Cerebellar cortex (tissue), 1 donor: ENCODE data around the gene NUAK1.

Experiments
- DNase-seq: peaks from one replicate; pipeline ENCODE4 v3.0.0-alpha.2; 2015; ENCODE audit warnings: low spot score

Gene NUAK1

DNA sequence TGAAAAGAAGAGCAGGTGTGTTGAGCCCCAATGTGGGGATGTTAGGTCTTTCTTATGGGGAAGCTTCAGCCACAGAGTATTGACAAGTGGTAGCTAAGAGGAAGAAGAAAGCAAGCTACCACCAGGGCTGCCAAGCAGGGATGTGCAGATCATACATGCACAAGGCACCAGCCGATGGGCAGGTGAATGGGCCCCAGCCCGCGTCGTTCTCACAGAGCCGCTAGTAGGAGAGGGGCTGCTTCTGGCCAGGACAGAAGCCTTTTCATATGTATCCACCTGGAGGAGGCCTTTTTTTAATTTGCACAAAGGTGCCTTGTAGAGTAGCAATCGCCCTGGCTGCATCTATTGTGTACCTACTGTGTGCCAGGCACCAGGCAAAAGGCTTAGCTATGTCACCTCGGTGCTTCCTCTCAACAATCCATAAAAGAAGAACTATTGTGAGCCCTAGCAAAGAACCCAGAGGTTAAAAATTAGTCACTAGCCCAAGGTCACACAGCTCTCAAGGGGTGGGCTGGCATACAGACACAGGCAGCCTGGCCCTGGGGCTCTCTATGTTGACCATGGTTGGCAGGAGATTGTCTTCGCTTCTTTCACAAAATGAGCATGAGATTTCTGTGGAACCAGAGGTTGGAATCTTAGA lies 8.2 kb downstream of the NUAK1 start:
- DNase-seq: no peak

DNA sequence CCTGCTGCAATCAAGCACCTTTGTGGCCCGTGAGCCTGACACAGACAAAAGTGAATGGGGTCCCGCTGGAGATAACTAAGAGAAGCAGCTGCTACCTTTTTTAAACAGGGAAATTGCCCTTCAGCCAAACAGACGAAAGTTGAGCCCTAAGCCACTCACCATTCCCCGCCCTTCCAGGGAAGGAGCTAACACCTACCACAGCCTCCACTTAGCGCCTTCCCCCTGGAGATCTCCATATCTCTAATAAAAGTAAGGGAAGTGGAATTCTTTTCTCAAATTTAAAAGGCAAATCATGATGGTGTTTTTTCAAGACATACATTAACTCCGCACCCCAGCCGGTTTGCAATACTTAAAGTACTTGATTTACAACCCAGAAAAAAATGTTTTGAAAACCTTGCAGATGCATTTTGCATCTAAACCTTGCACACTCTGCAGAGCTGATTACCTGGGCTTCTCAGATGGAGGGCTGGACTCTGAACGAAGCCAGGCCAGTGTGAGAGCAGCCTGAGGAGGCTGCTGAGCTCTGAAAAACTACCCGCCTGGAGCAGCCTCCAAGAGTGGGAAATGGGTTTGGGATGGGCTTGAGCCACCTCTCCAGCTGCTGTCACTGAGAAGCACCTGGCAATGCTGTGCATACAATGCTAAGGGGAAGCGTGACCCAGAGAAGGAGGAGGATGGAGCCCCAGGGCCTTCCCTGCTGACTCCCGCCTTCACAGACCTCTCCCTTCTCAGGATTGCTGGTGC lies 10.0 kb downstream of the NUAK1 start:
- no peak for DNase-seq

DNA sequence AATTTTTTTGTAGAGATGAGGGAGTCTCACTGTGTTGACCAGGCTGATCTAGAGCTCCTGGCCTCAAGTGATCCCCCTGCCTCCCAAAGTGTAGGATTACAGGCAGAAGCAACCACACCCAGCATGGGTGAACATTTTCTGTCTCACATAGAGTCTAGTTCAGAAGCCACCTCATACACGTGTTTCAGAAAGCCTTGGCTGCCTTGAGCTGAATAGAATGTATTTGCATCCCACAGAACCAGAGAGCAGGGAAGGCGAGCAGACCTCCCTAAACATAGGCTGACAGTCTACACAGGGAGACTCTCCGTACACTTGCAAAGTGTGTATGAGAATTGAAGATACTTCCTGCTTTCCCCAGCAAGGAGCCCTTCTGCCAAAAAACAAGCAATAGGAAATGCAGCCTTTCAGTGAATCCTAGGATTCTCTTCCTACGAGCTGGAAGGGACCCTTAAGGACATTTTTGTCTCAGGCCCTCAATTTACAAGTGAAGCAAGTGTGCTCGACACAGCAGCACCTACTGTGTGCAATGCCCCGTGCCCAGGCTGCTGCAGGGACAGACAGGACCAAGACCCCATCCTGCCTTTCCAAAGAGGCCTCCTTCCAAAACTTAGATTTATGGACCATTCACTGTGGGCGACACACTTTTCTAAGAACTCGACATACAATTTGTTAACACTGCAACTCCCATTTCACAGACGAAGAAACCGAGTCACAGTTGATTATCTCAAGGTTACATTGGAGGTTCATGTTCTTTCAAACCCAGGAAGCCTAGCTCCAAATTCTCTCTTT lies 11.2 kb downstream of the NUAK1 start:
- DNase-seq: no peak

DNA sequence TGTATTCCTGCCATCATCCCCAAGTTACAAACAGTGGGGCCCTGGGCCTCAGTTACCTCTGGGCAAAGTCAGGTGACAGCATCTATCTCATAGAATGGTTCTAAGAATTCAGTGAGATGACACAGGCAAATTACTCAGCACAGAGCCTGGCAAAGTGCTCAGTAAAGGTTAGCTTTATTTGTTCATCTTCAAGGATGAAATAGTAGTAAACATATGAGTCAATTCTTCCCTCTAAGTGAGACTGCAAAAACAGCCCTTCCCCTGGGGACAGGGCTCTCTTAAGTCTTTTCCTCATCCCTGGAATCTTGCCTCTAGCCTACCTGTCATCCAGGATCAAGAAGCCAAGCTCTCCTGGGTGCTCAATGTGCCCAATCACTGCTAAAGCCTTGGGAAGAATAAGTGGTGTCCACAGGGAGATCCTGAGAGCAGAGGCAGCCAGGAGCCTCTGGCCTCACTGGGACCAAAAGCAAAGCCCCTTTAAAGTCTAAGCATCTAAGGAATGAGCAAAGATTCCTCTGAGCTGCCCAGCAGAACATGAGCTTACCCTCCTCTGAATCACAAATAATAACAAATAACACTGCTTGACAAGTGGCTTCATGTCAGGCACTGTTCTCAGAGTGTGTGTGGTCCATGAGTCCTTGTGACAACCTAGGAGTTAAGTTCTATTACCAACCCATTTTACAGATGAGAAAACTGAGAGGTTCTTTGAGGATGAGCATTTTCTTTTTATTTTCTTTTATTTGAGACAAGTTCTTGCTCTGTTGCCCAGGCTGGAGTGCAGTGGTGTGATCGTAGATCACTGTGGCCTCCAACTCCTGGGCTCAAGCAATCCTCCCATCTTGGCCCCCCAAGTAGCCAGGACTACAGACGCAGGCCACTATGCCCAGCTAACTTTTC lies 12.1 kb downstream of the NUAK1 start:
- no peak for DNase-seq

DNA sequence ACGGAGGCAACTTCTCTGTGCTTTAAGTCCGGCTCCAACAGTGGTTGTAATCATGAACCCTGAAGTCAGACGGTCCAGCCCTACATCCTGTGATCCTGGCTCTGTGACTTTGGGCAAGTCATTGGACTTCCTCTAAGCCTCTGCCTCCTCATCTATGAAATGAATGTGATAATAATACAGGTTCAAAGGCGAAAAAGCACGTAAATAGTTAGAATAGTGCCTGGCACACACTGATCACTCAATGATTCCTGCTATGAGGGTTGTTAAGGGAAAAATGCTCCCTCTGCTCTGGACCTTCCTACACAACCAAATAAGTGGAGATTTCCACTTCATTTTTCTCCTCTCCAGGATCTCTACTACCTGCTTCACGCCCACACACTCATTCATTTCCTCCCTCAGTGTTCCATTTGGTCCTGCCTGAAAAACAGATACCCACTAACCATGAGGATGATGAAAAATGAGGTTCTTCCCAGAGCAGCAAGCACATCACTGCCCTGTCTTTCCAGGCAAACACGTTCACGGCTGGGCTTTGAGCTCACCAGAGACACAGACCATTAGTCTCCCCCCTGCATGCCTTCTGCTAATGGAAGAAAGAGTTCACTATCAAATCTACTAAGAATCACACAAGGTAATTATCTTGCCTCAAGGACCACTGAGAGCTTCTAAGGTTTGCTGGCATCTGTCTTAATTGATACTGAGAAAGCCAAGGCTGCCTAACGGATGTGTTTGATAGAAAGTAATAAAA lies 13.2 kb downstream of the NUAK1 start:
- no peak for DNase-seq

DNA sequence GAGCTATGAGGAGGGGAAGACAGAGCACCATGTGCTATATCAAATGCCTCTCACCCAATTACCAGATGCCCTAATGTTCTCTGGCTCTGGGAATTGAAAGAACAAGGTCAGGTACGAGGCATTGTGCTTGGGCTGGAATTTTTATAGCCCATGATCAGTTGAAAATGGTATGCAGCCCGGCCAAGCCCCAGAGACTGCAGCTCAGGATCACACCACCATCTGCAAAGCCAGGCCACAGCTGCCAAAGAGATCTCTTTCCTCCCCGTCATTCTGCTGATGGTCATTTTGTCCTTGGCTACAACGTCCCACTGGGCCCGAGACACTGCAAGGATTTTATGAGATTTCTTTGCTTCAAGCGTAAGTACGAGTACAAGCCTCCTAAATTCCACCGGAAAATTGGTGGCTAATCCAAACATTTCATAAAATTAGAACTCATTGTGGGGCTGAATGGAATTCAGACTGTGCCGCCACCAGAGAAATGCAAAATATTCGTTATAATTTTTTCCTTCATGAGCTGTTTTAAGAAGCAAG lies 15.1 kb downstream of the NUAK1 start:
- DNase-seq: no peak

DNA sequence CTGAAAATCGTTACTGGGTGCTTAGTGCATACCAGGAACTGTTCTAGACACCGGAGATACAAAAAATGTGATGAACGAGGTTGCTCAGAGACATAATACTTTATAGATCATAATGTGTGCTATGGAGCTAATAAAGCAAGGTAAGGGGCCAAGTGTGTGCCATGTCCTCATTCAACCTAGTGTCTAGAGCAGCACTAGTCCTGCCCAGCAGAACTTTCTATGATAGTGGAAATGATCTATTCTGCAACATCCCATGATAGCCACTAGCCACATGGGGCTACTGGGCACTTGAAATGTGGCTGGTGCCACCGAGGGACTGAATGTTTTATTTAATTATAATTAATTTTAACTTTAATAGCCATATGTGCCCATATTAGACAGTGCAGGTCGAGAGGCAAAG lies 15.6 kb downstream of the NUAK1 start:
- DNase-seq: no peak

DNA sequence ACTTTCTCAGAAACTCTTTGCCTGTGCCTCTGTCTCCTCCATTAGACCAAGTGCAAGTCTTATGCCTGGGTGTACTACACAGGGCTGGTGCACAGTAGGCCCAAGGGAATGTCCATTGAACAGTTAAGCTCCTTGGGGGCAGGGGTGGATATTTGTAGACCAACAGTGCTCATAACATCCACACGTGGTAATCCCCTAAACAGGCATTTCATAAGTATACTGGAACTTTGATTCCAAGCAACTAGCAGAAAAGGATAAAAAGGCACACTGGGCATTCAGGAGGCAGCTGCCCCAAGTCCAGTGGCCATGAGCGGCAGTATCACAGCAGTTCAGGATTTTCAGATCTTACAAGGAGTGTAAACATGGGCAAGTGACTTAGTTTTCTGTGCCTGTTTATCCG lies 16.8 kb downstream of the NUAK1 start:
- no peak for DNase-seq

DNA sequence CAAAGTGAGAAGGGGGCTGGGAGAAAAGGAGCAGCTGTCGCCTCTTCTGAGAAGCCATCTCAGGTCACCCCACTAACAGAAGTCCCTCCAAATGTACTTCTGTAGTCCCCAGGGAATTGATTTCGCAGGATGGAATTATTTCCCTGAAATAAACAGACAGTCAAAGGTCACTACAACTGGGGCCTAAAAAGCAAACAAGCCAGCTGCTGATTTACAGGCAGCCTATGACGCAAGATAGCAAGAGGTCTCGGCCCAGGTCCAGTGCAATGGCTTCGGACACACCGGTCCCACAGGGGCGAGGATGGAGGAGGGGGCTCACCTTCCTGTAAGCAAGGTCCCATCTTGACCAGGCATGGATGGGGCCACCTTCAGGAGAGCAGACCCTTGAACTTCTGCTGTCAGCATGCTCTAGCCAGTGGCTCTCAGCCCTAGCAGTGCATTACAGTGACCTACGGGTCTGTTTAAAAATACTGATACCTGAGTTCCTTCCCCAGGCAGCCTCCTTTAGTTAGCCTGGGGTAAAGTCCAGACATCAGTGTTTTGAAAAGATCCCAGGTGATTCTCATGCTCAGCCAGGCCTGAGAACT lies 18.1 kb downstream of the NUAK1 start:
- DNase-seq: no peak

DNA sequence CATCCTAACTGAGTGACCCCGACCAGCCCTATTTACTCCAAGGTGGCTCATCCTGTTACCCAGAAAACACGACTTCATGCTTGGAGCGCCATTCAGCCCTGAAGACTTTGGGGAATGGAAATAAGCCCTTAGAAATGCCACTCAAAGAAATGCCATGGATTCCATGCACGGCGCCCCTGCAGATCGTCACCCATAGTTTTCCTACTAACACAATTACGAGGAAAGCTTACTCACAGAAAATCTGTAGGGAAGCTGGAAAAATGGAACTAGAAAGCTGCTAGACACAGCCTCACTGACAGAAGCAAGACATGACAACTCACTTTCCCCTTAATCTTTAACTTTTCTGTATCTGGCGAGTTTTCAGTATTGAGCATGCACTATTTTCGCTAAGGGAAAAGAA lies 19.5 kb downstream of the NUAK1 start:
- no peak for DNase-seq

DNA sequence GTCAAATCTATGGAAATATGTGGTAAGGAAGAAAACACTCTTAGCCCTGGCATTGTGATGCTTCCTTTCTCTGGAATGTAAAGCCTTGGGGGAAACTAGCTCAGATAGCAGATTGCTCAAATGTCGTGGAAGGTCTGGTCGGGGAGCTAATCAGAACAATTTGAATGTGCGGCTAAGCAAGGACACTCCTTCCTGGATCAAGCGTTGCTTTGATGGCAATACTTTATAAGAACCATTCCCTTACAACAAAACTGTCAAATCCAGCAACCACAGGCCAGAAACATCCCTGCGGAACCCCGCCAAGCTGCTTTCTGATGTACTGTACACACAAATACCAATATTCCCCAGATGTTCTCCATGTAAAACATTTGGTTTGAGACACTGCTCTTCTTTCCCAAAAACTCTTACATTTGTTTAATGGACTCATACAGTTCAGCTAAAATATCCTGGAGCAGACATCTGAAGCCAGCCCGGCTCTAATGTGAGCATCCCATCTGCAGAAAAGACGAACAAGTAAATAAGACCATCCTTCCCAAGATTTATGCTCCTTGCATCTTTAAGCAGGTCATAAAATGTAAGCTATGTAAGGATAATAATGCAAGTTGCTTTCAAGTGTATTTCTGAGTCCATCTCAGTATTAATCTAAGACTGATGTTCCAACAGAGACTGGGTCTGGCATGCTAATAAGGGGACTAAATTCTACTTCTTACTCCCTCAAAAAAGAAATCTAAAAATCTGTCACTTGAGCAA lies 20.2 kb downstream of the NUAK1 start:
- no peak for DNase-seq

DNA sequence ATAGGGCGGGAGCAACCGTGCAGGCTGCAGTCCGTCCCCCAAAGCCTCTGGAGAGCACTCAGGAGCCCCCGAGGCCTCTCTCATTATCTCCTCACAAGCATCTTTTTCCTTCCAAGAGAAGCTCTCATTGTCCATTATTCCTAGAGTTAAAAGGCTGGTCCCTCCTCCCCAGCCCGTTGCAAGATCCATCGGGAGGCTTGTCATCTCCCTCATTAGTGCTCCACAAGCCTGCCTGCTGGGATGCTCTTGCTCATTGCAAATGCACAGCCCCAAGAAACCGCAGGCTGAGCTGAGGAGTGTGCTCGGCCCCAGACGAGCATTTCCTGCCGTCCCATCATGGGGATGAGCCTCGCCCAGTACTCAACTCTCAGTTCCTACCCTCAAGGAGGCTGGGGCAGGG lies 23.3 kb downstream of the NUAK1 start:
- no peak for DNase-seq

DNA sequence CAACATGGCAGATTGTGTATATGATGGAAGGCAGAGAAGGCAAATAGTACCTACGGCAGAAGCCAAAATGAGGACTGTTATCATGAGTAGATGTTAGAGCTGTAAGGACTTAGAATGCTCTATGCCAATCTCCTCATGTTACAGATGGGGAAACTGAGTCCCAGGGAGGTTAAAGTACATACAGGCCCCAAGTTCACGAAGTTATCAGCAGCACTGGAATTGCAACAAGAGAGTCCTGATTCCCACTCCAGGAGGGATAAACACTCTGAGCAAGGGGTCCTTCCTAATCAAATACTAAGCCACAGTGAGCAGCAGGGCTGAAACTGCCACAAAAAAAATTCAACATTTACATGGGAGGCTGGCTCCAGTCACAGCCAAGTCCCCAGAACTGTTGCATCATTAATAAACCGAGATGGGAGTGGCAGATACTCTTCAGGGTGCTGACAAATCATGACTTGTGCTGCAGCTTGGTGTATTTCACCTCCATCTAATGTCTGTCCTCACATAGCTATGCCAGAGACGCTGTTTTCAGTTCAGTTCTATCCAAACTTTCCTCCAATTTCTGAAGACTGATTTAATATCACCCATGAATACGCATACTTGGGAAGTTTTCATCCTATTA lies 24.2 kb downstream of the NUAK1 start:
- no peak for DNase-seq

DNA sequence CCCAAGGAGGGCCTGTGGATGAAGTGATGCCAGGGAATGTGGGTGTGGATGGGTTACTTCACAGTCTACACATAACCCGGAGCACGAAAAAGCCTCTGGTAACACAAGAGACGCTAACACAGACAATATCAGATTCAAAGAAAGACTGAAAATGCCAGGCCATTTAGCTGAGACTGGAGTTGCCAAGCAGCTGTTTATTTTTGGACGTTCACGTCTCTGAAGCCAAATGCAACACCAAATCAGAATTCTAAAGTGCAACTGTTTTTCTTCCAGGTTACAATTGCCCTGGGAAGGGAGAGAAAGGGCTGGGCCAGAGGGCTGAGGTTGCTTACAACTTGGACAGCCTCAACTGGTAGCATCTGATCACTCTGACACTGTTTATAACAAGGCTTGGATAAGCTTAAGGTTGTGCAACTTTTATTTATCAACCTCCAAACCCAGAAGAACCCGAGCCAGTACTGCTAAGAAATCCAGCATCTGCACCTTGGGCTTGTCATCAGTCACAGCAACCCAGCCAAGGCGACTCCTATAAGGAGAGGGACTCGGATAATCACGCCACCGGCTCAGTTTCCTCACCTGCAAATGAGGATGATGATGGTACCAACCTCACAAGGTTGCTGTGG lies 24.8 kb downstream of the NUAK1 start:
- no peak for DNase-seq

DNA sequence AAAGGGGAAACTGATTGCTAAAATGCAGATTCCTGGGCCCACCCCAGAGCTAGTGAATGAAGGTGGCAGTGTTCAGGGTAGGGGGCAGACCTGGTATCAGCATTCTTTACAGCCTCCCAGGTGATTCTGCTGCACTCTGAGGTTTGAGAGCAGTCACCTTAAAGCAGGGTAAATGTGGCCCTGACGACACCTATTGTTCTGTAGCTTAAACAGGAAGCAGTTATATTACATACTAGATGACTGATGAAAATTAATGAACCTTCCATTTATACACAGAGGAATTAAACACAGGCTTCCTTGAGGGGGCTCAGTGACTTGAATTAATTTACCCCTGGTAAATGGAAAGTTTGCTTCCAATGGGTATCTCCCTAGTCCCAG lies 25.3 kb downstream of the NUAK1 start:
- no peak for DNase-seq

DNA sequence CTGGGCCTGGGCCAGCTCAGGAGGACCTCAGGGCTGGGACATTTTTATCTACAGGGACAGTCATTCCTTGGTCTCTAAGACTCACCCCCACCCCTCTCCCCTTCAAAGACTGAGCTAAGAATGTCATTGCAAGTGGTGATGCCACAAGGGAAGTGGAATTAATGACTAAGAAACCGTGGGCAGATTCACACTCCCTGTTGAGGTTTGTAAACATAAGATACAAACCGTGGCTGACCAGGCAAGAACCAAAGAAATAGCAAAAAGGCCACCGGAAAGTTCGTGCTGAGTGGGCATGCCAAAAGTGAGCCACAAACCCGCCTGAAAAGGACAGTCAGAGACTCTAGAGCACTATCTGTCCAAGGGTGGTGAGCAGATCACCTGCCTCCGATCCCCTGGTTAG lies 25.7 kb downstream of the NUAK1 start:
- no peak for DNase-seq

DNA sequence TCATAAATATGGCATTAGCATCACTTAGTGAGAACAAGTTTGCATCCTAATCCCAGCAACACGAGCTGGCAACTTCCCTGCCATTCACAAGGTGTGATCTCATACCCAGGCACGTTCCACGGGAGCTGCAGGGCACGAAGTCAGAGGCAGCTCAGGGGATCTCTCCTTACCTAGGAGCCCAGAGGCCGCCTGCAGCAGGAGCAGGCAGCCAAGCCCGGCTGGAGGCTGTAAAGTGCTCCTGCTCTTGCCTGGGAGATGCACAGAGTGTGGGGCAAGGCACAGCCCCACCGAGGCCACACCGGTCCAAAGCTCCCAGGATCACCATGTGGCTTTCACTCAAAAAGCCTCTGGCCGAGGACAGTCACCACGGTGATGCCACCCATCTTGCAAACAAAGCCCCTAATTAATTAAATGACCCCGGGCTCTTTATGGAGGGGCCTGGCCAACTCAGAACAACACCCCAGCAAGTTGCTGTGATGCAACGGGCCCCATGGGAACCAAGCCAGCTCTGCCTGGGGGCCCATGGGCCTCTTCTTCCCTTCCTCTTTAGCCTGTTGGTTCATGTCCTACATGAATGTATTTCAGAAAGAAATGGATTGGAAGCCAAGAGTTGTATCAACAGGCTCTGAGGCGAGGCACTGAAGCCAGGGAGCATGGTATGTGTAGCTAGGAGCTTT lies 26.5 kb downstream of the NUAK1 start:
- no peak for DNase-seq

DNA sequence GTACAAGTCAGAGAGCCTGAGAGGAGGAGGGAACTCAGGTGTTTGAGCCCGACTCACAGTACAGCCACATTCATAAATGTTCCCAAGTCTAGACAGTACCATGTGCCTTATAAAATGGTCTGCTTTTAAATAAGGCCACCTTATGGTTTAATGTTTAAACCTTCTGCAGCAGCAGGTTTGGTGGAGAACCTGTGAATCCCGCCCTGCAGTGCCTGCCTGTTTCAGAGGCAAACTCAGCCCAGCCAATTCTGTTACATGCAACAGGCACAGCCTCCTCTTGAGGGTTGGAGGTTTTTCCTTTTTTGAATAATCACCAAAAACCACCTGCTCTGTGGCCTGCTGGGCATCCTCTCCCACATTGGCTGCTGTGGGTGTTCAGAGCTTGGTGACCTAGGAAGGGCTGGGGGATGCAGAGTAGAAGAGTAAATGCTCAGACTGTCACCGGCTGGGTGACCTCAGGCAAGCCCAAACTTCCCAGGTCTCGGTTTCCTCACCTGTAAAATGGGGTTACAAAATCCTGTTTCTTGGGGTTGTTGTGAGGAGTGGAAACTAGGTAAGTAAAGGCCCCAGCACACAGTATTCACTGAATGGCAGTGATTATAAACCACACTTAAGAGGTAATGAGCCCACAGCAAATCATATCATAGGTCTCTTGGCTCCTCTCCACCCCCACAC lies 28.0 kb downstream of the NUAK1 start:
- DNase-seq: no peak
